GM19193 (cell line): ENCODE measurements around the gene MSH3.

Experiments used
- POLR2A ChIP-seq: IDR thresholded peaks from 4 replicates; pipeline ENCODE4 v1.6.1; 2011; ENCODE audit not compliant: insufficient read depth, insufficient read length; ENCODE audit errors: extremely low read depth

The MSH3 gene

DNA sequence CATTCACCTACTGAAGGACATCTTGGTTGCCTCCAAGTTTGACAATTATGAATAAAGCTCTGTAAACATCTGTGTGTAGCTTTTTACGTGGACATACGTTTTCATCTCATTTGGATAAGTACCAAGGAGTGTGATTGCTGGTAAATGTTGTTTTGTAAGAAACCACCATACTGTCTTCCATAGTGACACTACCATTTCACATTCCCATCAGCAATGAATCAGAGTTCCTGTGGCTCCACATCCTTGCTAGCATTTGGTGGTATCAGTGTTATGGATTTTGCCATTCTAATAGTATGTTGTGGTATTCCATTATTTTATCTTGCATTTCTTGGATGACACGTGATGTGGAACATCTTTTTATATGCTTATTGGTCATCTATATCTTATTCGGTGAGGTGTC, 227.3 kb downstream of the MSH3 start:
- no peak for TF ChIP-seq POLR2A

DNA sequence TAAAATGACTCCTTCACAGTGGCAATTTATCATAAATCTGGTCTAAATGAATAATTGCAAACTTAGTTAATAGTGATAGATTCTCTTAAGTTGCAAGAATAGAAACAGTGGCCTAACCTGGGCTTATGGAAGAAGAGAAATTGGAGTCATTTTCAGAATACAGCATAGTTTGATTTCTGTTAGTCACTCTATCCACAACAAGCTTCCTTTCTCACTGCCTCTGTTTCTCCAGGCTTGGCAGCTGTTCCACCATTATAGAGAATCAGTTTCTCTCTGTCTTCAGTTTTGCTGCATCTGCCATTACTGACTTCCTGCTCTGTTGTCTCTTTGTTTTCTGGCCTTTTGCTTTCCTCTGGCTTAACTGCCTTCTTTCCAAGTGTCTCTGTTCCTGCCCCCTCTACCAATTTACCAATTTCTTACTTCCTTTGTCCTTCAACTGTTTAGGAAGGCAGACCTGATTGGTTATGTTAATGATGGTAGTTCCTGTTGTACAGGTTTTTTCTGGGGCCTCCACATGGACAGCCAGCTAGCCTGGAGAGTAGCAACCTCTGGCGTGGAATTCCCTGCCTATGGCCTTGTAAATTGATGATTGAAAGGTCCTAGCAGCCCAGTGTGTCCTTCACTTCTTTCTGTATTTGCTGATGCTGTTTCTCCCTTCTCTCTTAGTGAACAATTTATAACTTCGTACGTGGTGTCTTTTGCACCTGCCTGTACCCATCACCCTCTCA, 229.8 kb downstream of the MSH3 start:
- TF ChIP-seq POLR2A: no peak

DNA sequence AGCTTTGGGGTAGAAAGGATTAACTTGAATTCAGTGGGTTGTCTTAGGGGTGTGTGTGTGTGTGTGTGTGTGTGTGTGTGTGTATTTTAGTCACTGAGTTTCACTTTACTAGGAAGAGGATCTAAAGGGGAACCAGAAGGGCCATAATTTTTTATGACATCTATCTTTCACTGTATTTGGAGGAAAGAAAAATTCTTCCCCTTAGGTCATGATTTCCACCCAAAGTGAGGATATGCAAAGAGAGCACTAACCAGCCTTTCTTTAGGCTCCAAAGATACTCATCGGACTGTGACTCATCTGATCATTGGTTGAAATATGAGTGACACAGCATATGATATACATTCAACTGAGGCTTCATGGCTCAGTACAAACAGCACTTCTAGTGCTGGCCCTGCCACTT, 230.5 kb downstream of the MSH3 start:
- no peak for TF ChIP-seq POLR2A

DNA sequence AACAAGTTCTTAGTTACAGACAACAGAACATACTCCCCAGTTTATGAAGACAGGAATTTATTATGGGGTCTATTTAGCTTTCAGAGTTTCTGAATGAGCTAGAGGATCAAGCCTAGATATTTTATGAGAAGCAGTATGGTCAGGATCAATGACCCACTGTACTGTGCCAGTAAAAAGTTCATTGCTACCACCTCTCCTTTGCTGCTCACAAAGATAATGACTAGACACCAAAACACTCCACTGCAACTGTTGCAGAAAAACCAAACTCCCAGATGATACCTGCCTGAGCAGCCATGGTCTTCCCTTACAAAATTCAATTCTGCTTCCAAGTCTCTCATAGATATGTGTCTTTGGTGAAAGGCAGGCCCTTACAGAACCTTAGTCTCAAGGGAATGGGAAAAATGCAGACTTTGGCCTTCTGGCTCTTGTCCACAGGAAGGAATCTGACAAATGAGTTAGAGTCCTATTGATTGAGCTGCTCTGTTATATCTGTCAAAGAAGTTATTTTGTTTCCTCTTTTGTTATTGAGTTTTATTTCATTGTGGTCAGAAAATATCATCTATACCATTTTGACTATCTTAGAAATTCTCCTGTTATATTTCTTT, 231.0 kb downstream of the MSH3 start:
- no peak for TF ChIP-seq POLR2A

DNA sequence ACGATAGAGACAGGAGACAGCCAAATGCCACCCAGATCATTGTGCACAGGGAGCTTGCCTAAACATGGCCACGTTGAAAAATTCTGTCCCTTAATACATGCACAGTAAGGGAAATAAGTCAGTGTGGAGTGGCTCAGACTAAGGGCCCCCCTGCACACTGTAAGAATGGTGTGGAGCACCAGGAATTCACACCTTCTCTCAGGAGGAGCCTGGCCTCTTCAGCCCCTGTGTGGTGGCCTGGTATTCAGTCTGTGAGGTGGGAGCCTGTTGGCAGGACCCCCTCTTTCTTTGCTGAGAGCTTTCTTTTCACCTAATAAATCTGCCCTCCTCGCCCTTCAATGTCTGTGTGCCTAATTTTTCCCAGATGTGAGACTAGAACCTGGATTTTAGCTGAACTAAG, 239.6 kb downstream of the MSH3 start:
- TF ChIP-seq POLR2A: no peak

DNA sequence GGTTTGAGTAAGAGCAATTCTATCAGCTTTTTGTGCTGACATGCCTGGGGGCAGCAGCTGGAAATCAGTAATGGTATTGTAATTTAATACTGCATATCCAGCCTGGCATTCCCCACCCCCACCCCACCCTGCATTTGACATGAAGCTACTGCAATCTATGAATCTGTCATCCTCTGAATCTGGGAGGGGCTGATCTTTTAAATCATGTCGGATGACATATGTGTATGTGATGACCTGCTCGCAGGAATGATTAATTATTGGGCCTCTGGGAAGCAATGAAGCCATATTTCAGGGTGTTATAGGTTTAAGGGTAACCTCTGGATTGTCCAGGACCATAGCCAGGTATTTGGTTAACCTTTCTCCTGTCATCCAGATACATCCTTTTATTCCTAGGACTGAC, 241.1 kb downstream of the MSH3 start:
- no peak for TF ChIP-seq POLR2A

DNA sequence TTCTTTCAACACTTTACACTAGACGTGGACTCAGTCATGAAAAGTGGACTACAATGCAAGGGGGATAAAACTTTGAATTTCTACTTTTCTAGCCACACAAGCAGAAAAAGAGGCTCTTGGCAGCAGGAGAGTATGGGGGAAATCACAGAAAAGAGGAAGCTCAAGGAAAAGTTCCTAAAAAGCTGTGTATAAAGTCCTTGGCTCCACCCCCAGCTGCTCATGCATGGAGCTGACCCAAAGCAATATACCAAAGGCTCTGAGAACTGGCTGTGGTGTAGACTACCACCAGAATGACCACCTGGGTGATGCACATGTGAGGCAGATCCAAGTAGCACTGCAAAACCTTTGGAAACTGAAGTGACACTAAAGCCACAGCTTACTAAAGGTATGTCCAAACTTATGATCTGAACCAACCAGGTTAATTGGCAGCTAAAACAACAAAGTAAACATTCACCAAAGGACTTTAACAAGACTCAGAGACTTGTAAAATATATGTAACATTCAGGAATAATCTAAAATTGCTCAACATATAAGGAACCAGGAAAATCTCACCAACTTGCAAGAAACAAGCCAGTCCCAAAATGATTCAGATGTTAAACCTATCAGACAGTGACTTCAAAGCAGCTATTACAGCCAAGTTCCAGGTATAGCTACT, 250.2 kb downstream of the MSH3 start:
- no peak for TF ChIP-seq POLR2A

DNA sequence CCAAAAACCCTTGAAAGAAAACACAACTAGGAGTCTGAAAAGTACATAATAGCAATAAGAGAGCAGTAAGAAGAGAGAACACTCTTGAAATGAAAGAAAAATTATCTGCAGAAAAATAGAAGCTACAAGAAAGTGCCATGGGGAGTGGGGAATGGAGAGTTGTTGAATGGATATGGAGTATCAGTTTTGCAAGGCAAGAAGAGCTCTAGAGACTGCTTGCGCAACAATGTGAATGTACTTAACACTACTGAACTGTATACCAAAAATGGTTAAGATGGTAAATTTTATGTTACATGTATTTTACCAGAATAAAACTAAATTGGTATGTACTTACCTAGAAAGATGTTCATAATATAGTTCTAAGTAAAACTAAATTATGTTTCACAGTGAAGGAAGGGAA, 251.0 kb downstream of the MSH3 start:
- TF ChIP-seq POLR2A: no peak

DNA sequence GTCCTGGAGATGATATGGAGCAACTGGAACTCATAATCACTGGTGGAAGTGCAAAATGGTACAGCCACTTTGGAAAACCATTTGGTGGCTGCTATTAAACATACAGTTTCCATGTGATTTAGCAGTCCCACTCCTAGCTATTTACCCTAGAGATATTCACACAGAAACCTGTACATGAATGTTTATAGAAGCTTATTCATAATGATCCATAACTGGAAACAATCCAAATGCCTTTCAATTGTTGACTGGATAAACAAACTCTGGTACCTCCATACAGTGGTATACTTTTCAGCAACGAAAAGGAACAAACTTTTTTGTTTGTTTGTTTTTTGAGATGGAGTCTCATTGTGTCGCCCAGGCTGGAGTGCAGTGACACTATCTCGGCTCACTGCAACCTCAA, 258.0 kb downstream of the MSH3 start:
- TF ChIP-seq POLR2A: no peak

DNA sequence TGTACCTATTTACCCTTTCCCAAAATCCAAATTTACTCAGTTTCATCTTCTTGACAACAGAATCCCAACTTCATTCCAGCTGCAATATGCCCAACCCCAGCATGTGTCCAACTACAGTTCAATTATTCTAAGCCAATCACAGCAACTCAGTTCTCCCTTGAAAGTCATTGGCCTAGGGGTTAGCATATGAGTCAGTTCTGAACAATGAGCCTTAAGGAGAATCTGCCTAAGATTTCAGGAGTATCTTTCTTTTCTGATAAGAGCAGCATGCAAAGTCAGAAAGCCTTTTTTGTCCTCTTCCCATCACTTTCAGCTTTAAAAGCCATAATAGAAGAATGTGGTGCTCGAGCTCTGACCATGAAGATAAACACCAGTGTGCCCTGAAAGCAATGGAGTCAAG, 261.3 kb downstream of the MSH3 start:
- no peak for TF ChIP-seq POLR2A

DNA sequence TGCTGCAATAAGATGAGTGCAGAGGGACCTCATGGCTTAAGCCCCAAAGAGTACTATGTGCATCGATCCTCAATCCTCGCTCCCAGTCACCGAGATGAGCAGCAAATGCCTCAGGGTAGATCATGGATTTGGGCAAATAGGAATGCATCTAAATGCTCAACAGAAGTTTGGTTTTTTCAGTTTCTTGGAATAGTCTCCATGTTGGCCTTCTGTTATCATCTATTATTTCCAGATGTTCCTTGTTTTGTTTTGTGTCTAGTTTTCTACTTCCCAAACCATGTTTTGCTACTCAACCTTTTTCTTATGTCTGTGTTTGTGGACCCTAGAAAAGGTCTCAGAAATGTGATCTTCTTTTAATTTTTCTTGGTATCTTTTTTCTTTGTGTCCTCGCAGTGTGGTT, 262.2 kb downstream of the MSH3 start:
- no peak for TF ChIP-seq POLR2A

DNA sequence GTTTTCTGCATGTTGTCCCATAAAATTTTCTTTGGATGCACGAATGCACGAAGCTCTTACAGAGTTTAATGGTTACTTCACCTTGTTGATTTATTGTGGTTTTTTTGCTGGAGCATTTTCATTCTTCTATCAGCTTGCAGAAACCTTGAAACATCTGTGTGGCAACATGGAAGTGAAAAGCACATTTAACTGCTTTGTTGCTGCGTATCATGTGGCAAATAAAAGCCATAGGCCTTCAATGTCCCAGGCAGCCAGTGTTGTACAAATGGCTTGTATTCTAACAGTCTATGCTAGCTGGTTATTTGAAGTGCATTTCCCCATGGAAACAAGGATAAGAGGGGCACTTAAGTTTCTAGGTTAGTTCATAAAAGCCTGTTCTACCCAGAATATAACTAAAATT, 263.2 kb downstream of the MSH3 start:
- no peak for TF ChIP-seq POLR2A

DNA sequence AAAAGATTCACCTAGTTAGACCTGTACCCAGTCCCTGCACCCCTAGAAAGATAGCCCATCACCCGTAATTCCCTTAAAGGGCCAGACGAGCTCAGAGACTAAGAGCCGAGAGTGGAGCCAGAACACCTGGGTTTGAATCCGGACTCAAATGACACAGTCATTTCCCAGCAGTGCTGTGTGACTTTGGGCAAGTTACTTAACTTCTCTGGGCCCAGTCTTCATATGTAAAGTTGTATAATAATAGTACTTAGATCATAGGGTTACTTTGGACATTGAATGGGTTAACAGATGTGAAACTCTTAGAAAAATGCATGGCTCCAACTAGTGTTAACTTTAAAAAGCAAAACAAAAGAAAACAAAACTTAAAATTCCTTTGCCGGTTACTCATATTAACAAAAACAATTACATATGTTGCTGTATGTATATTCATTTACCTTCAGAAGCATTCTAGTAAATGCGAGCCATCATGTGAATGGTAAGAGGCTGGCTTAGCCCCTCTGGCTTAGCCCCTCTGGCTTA, 265.3 kb downstream of the MSH3 start:
- TF ChIP-seq POLR2A: no peak

DNA sequence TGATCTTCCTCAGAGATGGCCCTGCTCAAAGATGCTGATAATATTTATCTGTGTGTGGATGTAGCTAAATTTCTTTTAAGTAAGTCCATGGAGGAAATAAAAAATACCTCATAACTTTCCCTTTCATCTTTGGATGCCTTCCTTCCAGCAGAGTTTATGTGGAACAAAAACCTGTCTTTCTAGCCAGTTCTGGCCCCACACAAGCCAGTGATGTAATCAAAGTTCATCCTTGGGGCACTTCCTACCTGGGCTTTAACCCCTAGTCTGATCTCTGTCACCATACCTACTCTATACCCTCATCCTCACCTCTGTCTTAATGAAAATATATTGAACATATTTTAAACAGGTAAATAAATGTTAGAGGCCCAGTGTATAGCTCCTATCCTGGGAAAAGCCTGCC, 265.9 kb downstream of the MSH3 start:
- no peak for TF ChIP-seq POLR2A

DNA sequence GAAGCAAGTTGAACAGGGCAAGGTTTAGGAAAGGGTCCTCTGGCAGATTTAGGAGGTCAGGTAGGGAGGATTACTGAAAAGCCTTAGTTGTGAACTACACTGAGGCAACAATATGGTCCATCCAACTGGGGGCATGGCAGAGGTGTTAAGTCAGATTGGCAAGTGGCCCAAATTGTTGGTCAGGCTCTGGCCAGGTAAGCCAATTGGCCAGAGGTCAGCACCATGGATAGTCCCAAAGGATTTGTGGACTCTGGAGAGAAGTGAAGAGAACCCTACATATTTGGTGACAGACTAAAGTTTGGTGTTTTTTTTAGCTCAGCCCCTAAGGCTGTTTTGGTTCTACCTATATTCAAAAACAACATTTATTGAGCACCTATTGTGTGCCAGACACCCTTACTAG, 266.6 kb downstream of the MSH3 start:
- TF ChIP-seq POLR2A: no peak

DNA sequence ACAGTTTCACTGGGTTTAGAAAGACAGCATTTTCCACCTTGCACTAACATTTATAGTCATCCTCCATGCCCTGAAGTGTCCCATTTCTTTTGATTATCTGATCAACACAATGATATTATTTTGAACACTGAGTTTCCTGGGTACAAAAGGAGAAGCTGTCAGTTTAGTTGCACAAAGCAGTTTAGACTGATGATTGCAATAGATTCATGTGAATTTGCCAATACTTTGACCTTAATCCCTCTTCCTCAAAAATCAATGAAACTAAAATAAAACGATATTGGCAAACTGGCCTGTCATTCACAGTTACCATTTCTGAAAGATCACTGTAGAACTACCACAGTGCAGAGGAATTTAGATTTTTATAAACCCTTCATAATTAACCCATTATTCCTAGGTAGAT, 271.5 kb downstream of the MSH3 start:
- no peak for TF ChIP-seq POLR2A
